LoVo (cell line): Measurements from ENCODE around the gene MRPS6.
A peak's percentile ranks its signal among the peaks of the same experiment; 100 is the strongest.

Experiments used
- DNase-seq: peaks from one replicate; pipeline ENCODE4 v3.0.0-alpha.2; 2016; ENCODE audit warnings: low spot score

The MRPS6 gene

GRCh38 chr21:34071683-34072082 is 1.7 kb upstream of the MRPS6 start:
- no peak for DNase-seq

GRCh38 chr21:34072145-34073031 is 990 bp upstream of the MRPS6 start:
- DNase-seq, result no peak

GRCh38 chr21:34073749-34074282 is 438 bp downstream of the MRPS6 start:
- DNase-seq, result no peak

GRCh38 chr21:34074283-34075090 is 1.1 kb downstream of the MRPS6 start:
- peak; percentile 25 for DNase-seq

GRCh38 chr21:34075091-34075425 is 1.7 kb downstream of the MRPS6 start:
- DNase-seq, result no peak

- no peak for DNase-seq
Measured at GRCh38 chr21:34075760-34076660, 2.6 kb downstream of the MRPS6 start.

GRCh38 chr21:34076835-34077234 is 3.5 kb downstream of the MRPS6 start:
- no peak for DNase-seq

GRCh38 chr21:34077888-34078287 is 4.5 kb downstream of the MRPS6 start:
- no peak for DNase-seq

GRCh38 chr21:34078915-34079314 is 5.5 kb downstream of the MRPS6 start:
- no peak for DNase-seq

- DNase-seq, result no peak
Measured at GRCh38 chr21:34080710-34081109, 7.3 kb downstream of the MRPS6 start.

GRCh38 chr21:34082769-34083168 is 9.4 kb downstream of the MRPS6 start:
- no peak for DNase-seq

- no peak for DNase-seq
Measured at GRCh38 chr21:34083357-34083756, 10.0 kb downstream of the MRPS6 start.

GRCh38 chr21:34085129-34085528 is 11.8 kb downstream of the MRPS6 start:
- no peak for DNase-seq

GRCh38 chr21:34086887-34087306 is 13.5 kb downstream of the MRPS6 start:
- no peak for DNase-seq

GRCh38 chr21:34088752-34089151 is 15.4 kb downstream of the MRPS6 start:
- DNase-seq, result no peak

- no peak for DNase-seq
Measured at GRCh38 chr21:34091032-34091431, 17.7 kb downstream of the MRPS6 start.

- no peak for DNase-seq
Measured at GRCh38 chr21:34091607-34092006, 18.2 kb downstream of the MRPS6 start.

- no peak for DNase-seq
Measured at GRCh38 chr21:34092262-34092921, 19.0 kb downstream of the MRPS6 start.

- no peak for DNase-seq
Measured at GRCh38 chr21:34093083-34093482, 19.7 kb downstream of the MRPS6 start.

GRCh38 chr21:34094949-34095348 is 21.6 kb downstream of the MRPS6 start:
- no peak for DNase-seq

- DNase-seq, result no peak
Measured at GRCh38 chr21:34097442-34097841, 24.1 kb downstream of the MRPS6 start.
